NCI-H2196 treated with DMSO at 0.1 percent for 48 hours (cell line): ENCODE results near the gene TMEM119.
"Not testable (repeated sequence)": the region's sequence is repeated elsewhere in the genome, so short reads cannot be mapped to it uniquely, and the experiment has no call there.

Experiments used
- DNase-seq: peaks from one replicate; lab custom pipeline; 2025; ENCODE audit not compliant: unreplicated experiment; lab: John Stamatoyannopoulos, UW

Gene TMEM119

DNA sequence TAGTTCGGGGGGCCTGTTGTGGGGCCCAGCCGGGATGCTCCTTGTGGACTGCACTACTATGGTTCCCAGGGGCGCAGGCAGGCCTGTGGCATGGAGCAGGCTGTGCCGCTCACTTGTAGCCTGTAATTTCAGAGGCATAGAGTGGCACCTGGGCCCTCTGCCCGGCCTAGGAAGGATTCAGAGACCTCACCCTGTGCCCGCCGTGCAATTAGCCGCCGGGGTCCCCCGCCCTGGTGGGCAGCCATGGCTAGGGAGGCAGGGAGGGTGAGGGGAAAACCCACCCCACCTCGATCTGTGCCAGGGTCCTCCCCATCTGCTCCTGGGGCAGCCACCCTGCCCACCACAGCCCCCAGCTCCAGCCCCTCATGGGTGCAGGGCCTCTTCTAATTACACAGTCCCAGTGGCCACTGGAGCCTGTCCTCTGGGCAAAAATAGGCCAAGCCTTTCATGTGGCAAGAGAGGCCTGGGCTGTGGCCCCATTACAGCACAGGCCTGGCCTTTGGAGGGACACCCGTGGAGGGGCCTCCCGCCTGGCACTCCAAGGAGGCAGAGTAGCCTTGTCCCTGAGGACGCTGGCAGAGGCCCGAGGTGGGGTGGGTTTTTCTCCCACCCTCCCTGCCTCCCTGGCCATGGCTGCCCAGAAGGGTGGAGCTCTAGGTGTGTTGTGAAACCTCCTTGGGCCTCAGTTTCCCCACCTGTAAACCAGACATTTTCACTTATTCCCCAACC lies 5.3 kb upstream of the TMEM119 start:
- DNase-seq: no peak

GRCh38 chr12:108602209-108602705 lies 4.4 kb upstream of the TMEM119 start:
- no peak for DNase-seq

DNA sequence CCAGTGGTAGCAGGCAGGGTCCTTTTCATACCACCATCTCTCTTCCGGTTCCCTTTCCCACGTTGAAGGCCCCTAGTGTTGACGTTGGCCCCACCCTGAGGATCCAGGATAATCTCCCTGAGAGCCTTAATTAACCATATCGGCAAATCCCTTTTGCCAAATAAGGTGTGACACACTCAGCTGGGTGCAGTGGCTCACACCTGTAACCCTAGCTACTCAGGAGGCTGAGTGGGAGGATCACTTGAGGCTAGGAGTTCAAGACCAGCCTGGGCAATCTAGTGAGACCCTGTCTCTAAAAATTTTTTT lies 2.8 kb upstream of the TMEM119 start:
- no peak for DNase-seq

DNA sequence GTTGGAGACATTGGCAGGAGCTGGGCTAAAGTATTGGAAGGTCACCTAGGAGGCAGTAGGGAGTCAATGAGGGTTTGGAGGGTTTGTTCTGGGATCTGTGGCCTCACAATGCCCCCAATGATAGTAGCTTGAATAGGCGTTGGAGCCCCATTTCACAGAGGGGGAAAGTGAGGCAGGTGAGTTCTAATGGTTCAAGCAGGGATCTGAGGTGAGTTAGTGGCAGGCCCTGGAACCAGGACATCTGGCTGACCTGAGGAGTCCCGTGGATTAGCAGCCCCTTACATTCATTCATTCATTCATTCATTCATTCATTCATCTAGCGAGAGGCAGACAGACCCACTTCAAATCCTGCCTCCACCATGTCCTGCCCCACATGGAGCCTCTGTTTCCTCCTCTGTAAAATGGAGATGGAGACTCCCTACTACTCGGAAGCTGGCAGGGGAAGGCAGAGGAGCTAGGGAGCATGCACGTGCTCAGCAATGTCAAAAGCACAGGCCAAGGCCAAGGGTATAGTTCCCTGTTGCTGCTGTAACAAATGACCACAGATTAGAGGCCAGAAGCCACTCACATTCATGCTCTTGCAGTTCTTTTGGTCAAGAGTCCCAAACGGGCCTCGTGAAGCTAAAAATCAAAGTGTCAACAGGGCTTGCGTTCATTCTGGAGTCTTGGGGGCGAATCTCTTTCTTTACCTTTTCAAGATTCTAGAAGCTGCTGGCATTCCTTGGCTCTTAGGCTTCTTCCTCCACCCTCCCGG lies 2.2 kb upstream of the TMEM119 start:
- DNase-seq: no peak

DNA sequence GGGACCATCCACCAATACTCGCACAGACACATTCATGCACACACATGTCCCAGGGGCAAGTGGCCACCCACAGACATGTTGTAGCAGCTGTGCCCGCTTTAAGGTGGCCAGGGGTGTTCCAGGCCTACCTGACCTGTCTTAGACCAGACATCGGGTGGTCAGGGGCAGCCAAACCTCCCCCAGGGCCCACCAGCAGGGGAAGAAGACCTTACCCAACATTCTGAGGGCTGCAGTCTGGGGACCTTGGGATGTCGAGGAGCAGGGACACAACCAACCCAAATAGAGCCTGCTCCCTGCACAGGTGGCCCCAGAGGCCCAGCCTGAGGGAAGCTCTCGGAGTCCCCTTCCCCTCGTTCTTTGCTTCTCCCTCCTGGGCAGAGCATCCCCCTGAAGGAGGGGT lies 1.7 kb upstream of the TMEM119 start:
- no peak for DNase-seq

DNA sequence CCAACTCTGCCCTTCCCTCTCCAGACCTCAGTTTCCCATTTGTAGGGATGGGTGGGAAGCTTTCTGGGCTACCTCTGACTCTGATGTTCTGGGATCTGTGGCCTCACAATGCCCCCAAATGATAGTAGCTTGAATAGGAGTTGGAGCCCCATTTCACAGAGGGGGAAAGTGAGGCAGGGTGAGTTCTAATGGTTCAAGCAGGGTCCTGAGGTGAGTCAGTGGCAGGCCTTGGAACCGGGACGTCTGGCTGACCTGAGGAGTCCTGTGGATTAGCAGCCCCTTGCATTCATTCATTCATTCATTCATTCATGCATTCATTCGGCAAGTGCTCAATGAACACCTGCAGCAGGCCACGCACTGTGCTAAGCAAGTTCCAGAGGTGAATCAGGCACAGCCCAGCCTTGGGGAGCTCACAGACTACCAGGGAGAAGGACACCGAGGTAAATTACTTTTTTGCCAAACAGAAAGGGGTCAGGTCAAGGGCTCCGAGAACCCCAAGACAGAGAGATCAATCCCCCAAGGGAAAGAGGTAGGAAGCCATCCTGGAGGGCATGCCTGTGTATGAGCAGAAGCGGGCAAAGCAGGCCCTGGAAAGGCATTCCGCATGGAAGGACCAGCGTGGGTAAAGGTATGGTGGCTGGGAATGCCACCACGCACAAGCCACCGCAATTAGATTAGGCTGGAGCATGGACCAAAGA lies 818 bp upstream of the TMEM119 start:
- no peak for DNase-seq

GRCh38 chr12:108596854-108597558 lies 878 bp downstream of the TMEM119 start:
- DNase-seq: no peak

- no peak for DNase-seq
Measured at GRCh38 chr12:108595711-108596647, 1.9 kb downstream of the TMEM119 start.

DNA sequence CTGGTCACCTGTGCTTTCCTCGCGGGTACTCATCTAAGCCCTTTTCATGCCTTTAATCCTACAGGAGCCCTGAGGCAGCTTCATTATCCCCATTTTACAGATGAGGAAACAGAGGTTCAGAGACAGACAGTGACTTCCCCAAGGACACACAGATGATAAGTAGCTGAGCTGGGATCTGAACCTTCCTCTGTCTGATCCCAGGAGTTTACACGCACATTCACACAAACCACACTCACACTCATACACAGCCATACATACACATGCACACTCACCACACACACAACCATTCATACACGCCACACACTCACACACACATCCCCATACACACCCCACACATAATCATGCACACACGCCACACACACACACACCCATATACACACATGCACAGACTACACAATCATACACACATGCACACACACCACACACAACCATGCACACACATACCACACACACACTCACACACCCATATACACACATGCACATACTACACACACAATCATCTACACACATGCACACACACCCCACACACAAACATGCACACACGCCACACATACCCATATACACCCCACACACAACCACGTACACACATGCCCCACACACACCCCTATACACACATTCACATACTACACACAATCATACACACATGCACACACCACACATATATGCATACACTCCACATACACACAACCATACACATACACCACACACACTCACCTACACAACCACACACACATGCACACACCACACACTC lies 2.7 kb downstream of the TMEM119 start:
- no peak for DNase-seq

GRCh38 chr12:108594323-108594903 lies 3.5 kb downstream of the TMEM119 start:
- DNase-seq: no peak

DNA sequence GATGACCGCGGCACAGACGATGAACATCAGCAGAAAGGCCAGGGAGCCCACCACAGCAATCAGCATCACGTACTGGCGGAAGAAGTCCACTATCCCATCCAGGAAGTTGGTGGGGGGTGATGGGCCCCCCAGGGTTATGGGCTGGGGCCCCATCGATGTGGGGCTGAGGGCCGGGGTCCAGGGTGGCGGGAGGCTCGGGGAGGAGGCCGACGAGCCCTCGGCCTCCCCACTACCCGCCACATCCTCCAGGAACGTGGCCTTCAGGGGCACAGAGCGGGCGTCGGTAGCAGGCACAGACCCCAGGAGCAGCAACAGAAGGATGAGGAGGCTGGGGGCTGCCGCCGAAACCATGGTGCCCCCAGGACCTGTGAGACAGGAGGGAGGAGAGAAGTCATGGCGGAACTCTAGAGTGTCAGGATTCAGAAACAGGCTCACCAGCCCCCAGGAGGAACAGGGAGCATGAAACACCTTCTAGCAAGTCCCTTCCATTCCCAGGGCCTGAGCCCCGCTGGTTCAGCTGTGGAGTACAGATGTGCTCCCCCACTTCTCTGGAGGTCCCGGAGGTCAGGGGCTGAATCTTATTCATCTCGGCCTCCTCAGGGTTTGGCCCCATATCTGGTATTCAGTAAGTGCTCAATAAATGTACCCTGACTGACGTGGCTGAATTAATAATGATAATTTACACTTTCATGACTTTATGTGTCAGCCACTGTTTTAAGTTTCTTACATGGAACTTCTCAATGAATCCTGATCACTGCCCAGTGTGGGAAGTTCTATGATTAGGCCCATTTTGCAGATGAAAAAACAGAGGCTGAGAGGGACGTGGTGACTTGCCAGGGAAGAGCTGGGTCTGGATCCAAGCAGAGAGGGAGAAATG lies 5.6 kb downstream of the TMEM119 start:
- no peak for DNase-seq

GRCh38 chr12:108591267-108591980 lies 6.5 kb downstream of the TMEM119 start:
- DNase-seq: no peak

GRCh38 chr12:108590463-108590862 lies 7.4 kb downstream of the TMEM119 start:
- DNase-seq: not testable (repeated sequence)

DNA sequence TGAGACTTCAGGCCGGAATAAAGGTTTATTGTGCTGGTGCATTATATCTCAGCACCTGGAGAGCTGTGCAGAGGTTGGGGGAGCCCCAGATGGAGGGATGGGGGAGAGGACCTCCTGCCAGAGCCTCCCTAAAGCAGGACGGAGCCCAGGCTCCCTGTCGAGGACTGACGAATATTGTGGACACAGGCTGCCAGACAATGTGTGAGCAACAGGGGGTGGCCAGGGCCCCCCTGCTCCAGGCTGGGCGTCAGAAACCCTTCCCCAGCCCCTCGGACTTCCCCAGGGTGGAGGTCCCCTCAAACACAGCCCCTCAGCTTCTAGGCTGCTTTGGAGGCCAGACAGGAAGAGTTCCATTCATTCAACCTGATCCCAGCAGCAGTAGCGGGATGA lies 8.0 kb downstream of the TMEM119 start:
- no peak for DNase-seq

DNA sequence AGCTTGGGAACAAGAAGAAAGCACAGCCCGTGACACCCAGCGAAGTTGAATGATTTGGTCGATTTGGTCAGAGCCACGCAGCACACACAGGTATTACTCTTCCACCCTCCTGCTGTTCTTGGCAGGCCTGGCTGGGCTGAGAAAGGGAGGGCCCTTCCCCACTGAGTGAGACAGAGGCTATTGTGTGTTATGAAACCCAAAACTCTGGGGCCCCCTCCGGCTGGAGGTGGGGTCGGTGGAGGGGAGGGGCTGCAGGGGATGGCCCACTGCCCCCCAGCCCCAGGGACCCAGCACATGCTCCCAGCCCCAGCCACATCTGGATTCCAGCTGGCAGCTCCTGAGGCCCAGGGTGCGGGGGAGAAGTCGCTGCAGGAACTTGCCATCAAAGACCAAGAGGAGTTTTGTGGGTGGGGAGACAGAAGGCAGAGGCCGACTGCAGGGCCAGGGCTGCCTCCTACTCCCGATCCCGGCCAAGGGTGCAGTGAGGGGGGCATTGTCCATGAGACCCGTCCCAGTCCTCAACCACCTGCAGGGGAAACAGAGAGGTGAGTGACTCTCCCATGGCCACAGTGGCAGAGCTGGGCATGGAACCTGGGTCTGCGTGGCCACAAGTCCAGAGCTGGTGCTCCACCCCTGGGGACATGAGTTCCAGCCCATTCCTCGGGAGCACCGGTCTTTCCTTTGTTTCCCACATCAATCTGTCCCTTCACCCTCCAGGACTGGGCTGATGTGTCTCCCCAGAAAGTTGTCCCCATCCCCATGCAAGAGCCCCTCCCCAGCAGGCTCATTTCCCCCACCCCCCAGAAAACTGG lies 8.7 kb downstream of the TMEM119 start:
- no peak for DNase-seq

GRCh38 chr12:108587826-108588225 lies 10.1 kb downstream of the TMEM119 start:
- no peak for DNase-seq

DNA sequence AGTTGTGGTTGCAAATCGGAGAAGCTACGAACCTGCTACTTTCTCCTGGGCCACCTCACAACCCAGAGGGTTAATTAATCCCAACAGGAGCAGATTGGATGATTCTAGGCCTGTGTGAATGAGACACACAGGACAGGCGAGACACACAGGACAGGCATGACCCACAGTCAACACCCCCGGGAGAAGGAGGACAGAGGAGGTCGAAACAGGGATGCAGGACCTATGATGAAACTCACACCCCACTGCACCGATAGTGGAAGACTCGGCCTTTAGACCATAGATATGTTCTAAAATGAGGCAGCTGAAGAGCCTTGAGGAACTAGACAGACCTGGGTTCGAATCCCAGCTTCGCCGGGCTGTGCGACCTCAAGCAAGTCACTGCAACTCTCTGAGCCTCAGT lies 11.6 kb downstream of the TMEM119 start:
- no peak for DNase-seq
